Astrocyte of the spinal cord (primary cell): ENCODE data around the gene LPCAT2.

ENCODE experiments used
- DNase-seq: peaks from one replicate; pipeline ENCODE4 v3.0.0; 2011; ENCODE audit warnings: low read depth, low spot score
- H3K4me3 ChIP-seq: 2 replicates; pipeline ENCODE4 v1.5.1; 2011; ENCODE audit warnings: low read depth, mild to moderate bottlenecking, low read length, moderate library complexity
- CTCF ChIP-seq: IDR thresholded peaks from 2 replicates; pipeline ENCODE4 v1.5.1; 2012; ENCODE audit warnings: low read depth, mild to moderate bottlenecking, low read length, inconsistent platforms
- in situ Hi-C: cut with HindIII; loops from 2 replicates; pipeline ENCODE4 v1.10.0; 2017; ENCODE audit warnings: low sequenced_read_pairs

The LPCAT2 gene

GRCh38 chr16:55527885-55528284, 19.0 kb downstream of the LPCAT2 start:
- in situ Hi-C loops, result no loop called here
- H3K4me3 ChIP-seq, result no peak overlapping the region
- no peak for TF ChIP-seq CTCF
- no peak for DNase-seq

GRCh38 chr16:55529018-55529417, 20.1 kb downstream of the LPCAT2 start:
- no peak for TF ChIP-seq CTCF
- no peak for DNase-seq
- H3K4me3 ChIP-seq, result no peak overlapping the region
- in situ Hi-C loops, result no loop called here

- no peak for TF ChIP-seq CTCF
- no peak overlapping the region for H3K4me3 ChIP-seq
- no peak for DNase-seq
- in situ Hi-C loops, result no loop called here
Observed at GRCh38 chr16:55530316-55530856, 21.5 kb downstream of the LPCAT2 start.

GRCh38 chr16:55532227-55532626, 23.4 kb downstream of the LPCAT2 start:
- peak; percentile 25 for DNase-seq
- TF ChIP-seq CTCF, result no peak
- in situ Hi-C loops, result no loop called here
- H3K4me3 ChIP-seq, result no peak overlapping the region

- in situ Hi-C loops, result no loop called here
- DNase-seq, result no peak
- TF ChIP-seq CTCF, result no peak
- H3K4me3 ChIP-seq, result no peak overlapping the region
Observed at GRCh38 chr16:55534756-55535155, 25.9 kb downstream of the LPCAT2 start.

GRCh38 chr16:55539049-55539448, 30.2 kb downstream of the LPCAT2 start:
- DNase-seq, result no peak
- H3K4me3 ChIP-seq, result no peak overlapping the region
- no peak for TF ChIP-seq CTCF
- in situ Hi-C loops, result no loop called here

GRCh38 chr16:55539488-55539887, 30.6 kb downstream of the LPCAT2 start:
- H3K4me3 ChIP-seq, result no peak overlapping the region
- in situ Hi-C loops, result no loop called here
- TF ChIP-seq CTCF, result no peak
- no peak for DNase-seq
